SK-N-DZ (cell line): ENCODE data around the gene SNAPC3.
A peak's percentile ranks its signal among the peaks of the same experiment; 100 is the strongest.

Source experiments
- DNase-seq: peaks from one replicate; pipeline ENCODE4 v3.0.0-alpha.2; 2015; ENCODE audit warnings: low spot score
- small RNA-seq, 2 experiments: library from RNA; depleted of rRNA; stranded (forward); fragments of <200 nt; gene quantifications; one replicate each; pipeline ENCODE3, GENCODE V24; 2014

SNAPC3 gene

GRCh38 chr9:15491950-15492349 is 69.3 kb downstream of the SNAPC3 start:
- no peak for DNase-seq

- DNase-seq, result no peak
These were observed 69.9 kb downstream of the SNAPC3 start for GRCh38 chr9:15492485-15493150.

- DNase-seq, result no peak
These were observed 75.7 kb downstream of the SNAPC3 start for GRCh38 chr9:15498246-15498995.

GRCh38 chr9:15499139-15499538 is 76.5 kb downstream of the SNAPC3 start:
- no peak for DNase-seq

GRCh38 chr9:15501179-15501578 is 78.5 kb downstream of the SNAPC3 start:
- DNase-seq, result no peak

- no peak for DNase-seq
These were observed 79.1 kb downstream of the SNAPC3 start for GRCh38 chr9:15501803-15502202.

GRCh38 chr9:15505921-15506320 is 83.2 kb downstream of the SNAPC3 start:
- no peak for DNase-seq

- peak; percentile 38 for DNase-seq
These were observed 87.5 kb downstream of the SNAPC3 start for GRCh38 chr9:15509931-15510788.

GRCh38 chr9:15510789-15511575 is 88.3 kb downstream of the SNAPC3 start, which contains the start of gene PSIP1:
TSS of gene PSIP1 (minus strand) at chr9:15510970. CDS start at chr9:15510188, 782 bp downstream.
- peak; percentile 83 for DNase-seq

Small RNA genes lying within 50 kb of the gene (small RNA-seq; reads per million reads assigned to genes)
- gene RNU6-319P, result 0 reads per million in 2 experiments
